Upper lobe of right lung (tissue), 1 donor: ENCODE results near the gene FAAP100. TPM values are rescaled to one million over a fixed set of nuclear protein-coding genes. Genes with fewer than 3 reads are reported as not detected.
"Not testable (repeated sequence)": the region's sequence is repeated elsewhere in the genome, so short reads cannot be mapped to it uniquely, and the experiment has no call there.

Experiments
- ATAC-seq: fragments of 200-7000 bp; cut with Tn5 transposase; one replicate; pipeline ENCODE4 v1.9.1; 2020; ENCODE audit warnings: mild to moderate bottlenecking, moderate library complexity
- DNase-seq: peaks from one replicate; pipeline ENCODE4 v3.0.0-alpha.2; 2020
- H3K27ac ChIP-seq: fragments of 200-600 bp; one replicate; pipeline ENCODE4 v1.8.0; 2022
- H3K27me3 ChIP-seq: fragments of 200-600 bp; one replicate; pipeline ENCODE4 v1.8.0; 2022; ENCODE audit warnings: mild to moderate bottlenecking
- H3K36me3 ChIP-seq: fragments of 200-600 bp; one replicate; pipeline ENCODE4 v1.8.0; 2022
- H3K4me1 ChIP-seq: fragments of 200-600 bp; one replicate; pipeline ENCODE4 v1.8.0; 2022
- H3K4me3 ChIP-seq: fragments of 200-600 bp; one replicate; pipeline ENCODE4 v1.8.0; 2022; ENCODE audit warnings: mild to moderate bottlenecking
- H3K9me3 ChIP-seq: fragments of 200-600 bp; one replicate; pipeline ENCODE4 v1.8.0; 2022
- CTCF ChIP-seq: fragments of 200-600 bp; IDR thresholded peaks from one replicate; pipeline ENCODE4 v1.8.0; 2022; ENCODE audit warnings: antibody characterized with exemption
- intact Hi-C: fragments of 100-400 bp; cut with DNase I; formaldehyde crosslinking; loops from one replicate; pipeline ENCODE4 v1.11.0; 2022
- total RNA-seq: library from RNA; stranded (reverse); fragmentation: NEBNext Ultra II Directional; extraction: Animal tissue kit (Norgen Biotek cat#: 25700); gene quantifications from one replicate; pipeline ENCODE4 v1.2.1, GENCODE V29; 2021
- donor health status: DM: no; HTN: yes; CAD: no; lungs with severe emphysema.

The FAAP100 gene
- total RNA-seq, 1 donor from 2014 or later, result 27.3 TPM

- H3K36me3 ChIP-seq, result peaks cover 98% of the 10 kb centered on the region
- H3K4me1 ChIP-seq, result no peaks in the 10 kb centered on the region
- ATAC-seq, result no peak
- no peak overlapping the region for H3K27ac ChIP-seq
- no peak overlapping the region for H3K4me3 ChIP-seq
- H3K27me3 ChIP-seq, result no peaks in the 10 kb centered on the region
- no peaks in the 10 kb centered on the region for H3K9me3 ChIP-seq
- no peak for TF ChIP-seq CTCF
- no peak for DNase-seq
- intact Hi-C loops, result no loop called here
These were observed 39.8 kb upstream of the FAAP100 start for GRCh38 chr17:81591971-81592370.

GRCh38 chr17:81590121-81590520 lies 38.0 kb upstream of the FAAP100 start:
- Histone ChIP-seq H3K27ac (no peak overlapping the region), H3K36me3 (peaks cover 98% of the 10 kb centered on the region), H3K4me1 (no peaks in the 10 kb centered on the region), H3K9me3 (no peaks in the 10 kb centered on the region), H3K4me3 (no peak overlapping the region), H3K27me3 (no peaks in the 10 kb centered on the region)
- no peak for TF ChIP-seq CTCF
- DNase-seq, result no peak
- no peak for ATAC-seq
- intact Hi-C loops, result no loop called here

GRCh38 chr17:81589612-81590011 lies 37.5 kb upstream of the FAAP100 start:
- no peak overlapping the region for H3K27ac ChIP-seq
- no peaks in the 10 kb centered on the region for H3K27me3 ChIP-seq
- DNase-seq, result no peak
- TF ChIP-seq CTCF, result no peak
- no peak for ATAC-seq
- H3K36me3 ChIP-seq, result peaks cover 97% of the 10 kb centered on the region
- no peaks in the 10 kb centered on the region for H3K9me3 ChIP-seq
- H3K4me1 ChIP-seq, result no peaks in the 10 kb centered on the region
- H3K4me3 ChIP-seq, result no peak overlapping the region
- intact Hi-C loops, result loop anchor here (10.0 kb wide), 1 partner anchor 335 kb away; no protein-coding TSS in a partner anchor

- intact Hi-C loops, result loop anchor here (10.0 kb wide), 1 partner anchor 331 kb away; no protein-coding TSS in a partner anchor
- Histone ChIP-seq H3K36me3 (peaks cover 97% of the 10 kb centered on the region), H3K27ac (no peak overlapping the region), H3K4me3 (no peak overlapping the region), H3K4me1 (no peaks in the 10 kb centered on the region), H3K27me3 (no peaks in the 10 kb centered on the region), H3K9me3 (no peaks in the 10 kb centered on the region)
- DNase-seq, result no peak
- TF ChIP-seq CTCF, result no peak
- no peak for ATAC-seq
These were observed 33.9 kb upstream of the FAAP100 start for GRCh38 chr17:81586096-81586495.

GRCh38 chr17:81584771-81585170 lies 32.6 kb upstream of the FAAP100 start:
- H3K27me3 ChIP-seq, H3K27ac ChIP-seq, ATAC-seq, H3K9me3 ChIP-seq, H3K4me3 ChIP-seq, DNase-seq, H3K4me1 ChIP-seq: not testable (repeated sequence)
- intact Hi-C loops, result loop anchor here (10.0 kb wide), 1 partner anchor 330 kb away; no protein-coding TSS in a partner anchor
- peaks cover 95% of the 10 kb centered on the region for H3K36me3 ChIP-seq

- no peak for ATAC-seq
- DNase-seq, result no peak
- Histone ChIP-seq H3K4me3 (no peak overlapping the region), H3K4me1 (no peaks in the 10 kb centered on the region), H3K27me3 (no peaks in the 10 kb centered on the region), H3K27ac (no peak overlapping the region), H3K36me3 (peaks cover 93% of the 10 kb centered on the region), H3K9me3 (no peaks in the 10 kb centered on the region)
- intact Hi-C loops, result loop anchor here (10.0 kb wide), 1 partner anchor 329 kb away; no protein-coding TSS in a partner anchor
- TF ChIP-seq CTCF, result no peak
These were observed 31.6 kb upstream of the FAAP100 start for GRCh38 chr17:81583589-81584342.
